ENCODE results near the gene LSAMP. TPM values are rescaled to one million over a fixed set of nuclear protein-coding genes. Genes with fewer than 3 reads are reported as not detected.

LSAMP gene
- total RNA-seq, 1 experiment from 2014 or later = 10.1 TPM

GRCh38 chr3:116165641-116166040, 279.6 kb downstream of the LSAMP start:
- CTCF ChIA-PET = no interaction called here
- intact Hi-C loops (cut with micrococcal nuclease; ENCODE audit: unreplicated experiment) = no loop called here
- TF ChIP-seq CTCF (conservative IDR thresholded peaks at IDR 0.05; ENCODE audit: low read depth, low read length) (no peak), EZH2 (IDR thresholded peaks at IDR 0.05; ENCODE audit: borderline replicate concordance, low read depth, low read length, poor library complexity, severe bottlenecking) (no peak)

GRCh38 chr3:116165135-116165534, 280.2 kb downstream of the LSAMP start:
- Histone ChIP-seq H3K4me3 (ENCODE audit: low read depth, low read length, poor library complexity, severe bottlenecking) (no peak overlapping the region), H3K9me3 (ENCODE audit: low read depth, low read length, poor library complexity, severe bottlenecking) (no peaks in the 10 kb centered on the region), H3K27ac (ENCODE audit: low read depth, low read length, poor library complexity, severe bottlenecking) (no peak overlapping the region), H3K4me1 (ENCODE audit: insufficient read depth, low read length, poor library complexity, severe bottlenecking) (peaks cover 12% of the 10 kb centered on the region), H3K36me3 (ENCODE audit: insufficient read depth, low read length, poor library complexity, severe bottlenecking) (no peaks in the 10 kb centered on the region), H3K27me3 (replicated peaks; ENCODE audit: insufficient read depth, low read depth, low read length, poor library complexity) (no peaks in the 10 kb centered on the region)
- intact Hi-C loops (cut with micrococcal nuclease; ENCODE audit: unreplicated experiment) = no loop called here
- TF ChIP-seq EZH2 (IDR thresholded peaks at IDR 0.05; ENCODE audit: borderline replicate concordance, low read depth, low read length, poor library complexity, severe bottlenecking) = no peak
- no peak for TF ChIP-seq CTCF (conservative IDR thresholded peaks at IDR 0.05; ENCODE audit: low read depth, low read length)
- no TSS peak for BruUV-seq (replicated peaks)
- ChIA-PET CTCF (interaction anchor here (0.5 kb wide), 1 partner anchor 98 kb away, joined by 5 read pairs; no protein-coding TSS in a partner anchor), POLR2A (ENCODE audit: low non-redundant PET) (no interaction called here)
- peak; percentile 18 for DNase-seq (ENCODE audit: low spot score)

More at GRCh38 chr3:116165641-116166040, 279.6 kb downstream of the LSAMP start:
- BruUV-seq (replicated peaks) = no TSS peak
- peaks cover 12% of the 10 kb centered on the region for H3K4me1 ChIP-seq (ENCODE audit: insufficient read depth, low read length, poor library complexity, severe bottlenecking)
- H3K27me3 ChIP-seq (replicated peaks; ENCODE audit: insufficient read depth, low read depth, low read length, poor library complexity) = no peaks in the 10 kb centered on the region
- H3K27ac ChIP-seq (ENCODE audit: low read depth, low read length, poor library complexity, severe bottlenecking) = no peak overlapping the region
- no peak overlapping the region for H3K4me3 ChIP-seq (ENCODE audit: low read depth, low read length, poor library complexity, severe bottlenecking)
- DNase-seq (ENCODE audit: low spot score) = no peak
- no peaks in the 10 kb centered on the region for H3K36me3 ChIP-seq (ENCODE audit: insufficient read depth, low read length, poor library complexity, severe bottlenecking)
- no peaks in the 10 kb centered on the region for H3K9me3 ChIP-seq (ENCODE audit: low read depth, low read length, poor library complexity, severe bottlenecking)
- POLR2A ChIA-PET (ENCODE audit: low non-redundant PET) = no interaction called here

GRCh38 chr3:116164039-116164438, 281.2 kb downstream of the LSAMP start:
- POLR2A ChIA-PET (ENCODE audit: low non-redundant PET) = interaction anchor here (0.7 kb wide), 1 partner anchor 106 kb away, joined by 3 read pairs; no protein-coding TSS in a partner anchor
- H3K27me3 ChIP-seq (replicated peaks; ENCODE audit: insufficient read depth, low read depth, low read length, poor library complexity) = no peaks in the 10 kb centered on the region
- no TSS peak for BruUV-seq (replicated peaks)
- H3K36me3 ChIP-seq (ENCODE audit: insufficient read depth, low read length, poor library complexity, severe bottlenecking) = no peaks in the 10 kb centered on the region
- H3K4me3 ChIP-seq (ENCODE audit: low read depth, low read length, poor library complexity, severe bottlenecking) = no peak overlapping the region
- no peak for DNase-seq (ENCODE audit: low spot score)
- intact Hi-C loops (cut with micrococcal nuclease; ENCODE audit: unreplicated experiment) = no loop called here
- TF ChIP-seq EZH2 (IDR thresholded peaks at IDR 0.05; ENCODE audit: borderline replicate concordance, low read depth, low read length, poor library complexity, severe bottlenecking) = no peak
- no peak for TF ChIP-seq CTCF (conservative IDR thresholded peaks at IDR 0.05; ENCODE audit: low read depth, low read length)
- CTCF ChIA-PET = no interaction called here
- no peak overlapping the region for H3K27ac ChIP-seq (ENCODE audit: low read depth, low read length, poor library complexity, severe bottlenecking)
- peaks cover 12% of the 10 kb centered on the region for H3K4me1 ChIP-seq (ENCODE audit: insufficient read depth, low read length, poor library complexity, severe bottlenecking)
- H3K9me3 ChIP-seq (ENCODE audit: low read depth, low read length, poor library complexity, severe bottlenecking) = no peaks in the 10 kb centered on the region

Data from A673 (cell line).